Nephron progenitor cell (in vitro differentiated cells): Measurements from ENCODE around the gene RNASEH2B.

Experiments used
- DNase-seq: peaks from one replicate; pipeline ENCODE4 v3.0.0; 2021
- H3K27ac Mint-ChIP-seq: 2 replicates; pipeline ENCODE4 v1.8.0; 2021; ENCODE audit warnings: mild to moderate bottlenecking, moderate library complexity, mixed read lengths
- H3K27me3 Mint-ChIP-seq: 2 replicates; pipeline ENCODE4 v1.8.0; 2021; ENCODE audit warnings: mild to moderate bottlenecking, low read depth, mixed read lengths; ENCODE audit not compliant: poor library complexity
- H3K36me3 Mint-ChIP-seq: 2 replicates; pipeline ENCODE4 v1.8.0; 2021; ENCODE audit warnings: low read depth, mixed read lengths
- H3K4me1 Mint-ChIP-seq: 2 replicates; pipeline ENCODE4 v1.8.0; 2021; ENCODE audit warnings: mixed read lengths
- H3K4me3 Mint-ChIP-seq: 2 replicates; pipeline ENCODE4 v1.8.0; 2021; ENCODE audit warnings: mild to moderate bottlenecking, moderate library complexity, mixed read lengths
- H3K9me3 Mint-ChIP-seq: 2 replicates; pipeline ENCODE4 v1.8.0; 2021; ENCODE audit warnings: mild to moderate bottlenecking, moderate library complexity, mixed read lengths
- TF ChIP-seq, protein P1 (sequence below): fragments of 200-600 bp; sonication (generic); IDR thresholded peaks from 2 replicates; pipeline ENCODE4 v1.5.0; 2021; ENCODE audit warnings: antibody characterized with exemption

RNASEH2B gene

DNA sequence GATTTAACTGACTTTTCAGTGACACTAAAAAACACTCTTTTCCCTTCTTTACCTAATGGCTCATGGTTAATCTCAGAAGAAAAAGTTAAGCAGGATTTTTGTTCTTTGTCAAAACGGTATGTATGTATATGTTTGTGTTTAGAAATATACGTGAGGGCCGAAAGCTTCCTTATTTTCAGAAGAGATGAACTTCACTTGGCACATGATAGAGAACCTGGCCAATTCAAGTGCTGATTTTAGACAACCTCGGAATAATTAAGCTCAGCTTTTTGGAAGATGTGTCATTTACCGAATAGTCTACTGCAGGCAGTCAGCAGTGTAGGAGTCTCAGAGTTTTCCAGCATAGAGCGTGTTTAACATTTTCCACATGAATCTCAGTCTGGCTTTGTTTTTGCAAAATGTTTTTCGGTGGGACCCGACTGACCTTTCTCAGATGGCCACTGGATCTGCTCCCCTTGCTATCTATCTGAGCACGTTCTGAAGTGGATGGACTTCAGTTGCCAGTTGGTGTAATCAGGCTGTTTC is 4.6 kb downstream of the RNASEH2B start:
- Mint-ChIP-seq H3K9me3 (peaks cover 6% of the 10 kb centered on the region), H3K4me1 (peaks cover 73% of the 10 kb centered on the region), H3K36me3 (no peaks in the 10 kb centered on the region), H3K4me3 (no peak overlapping the region), H3K27me3 (no peaks in the 10 kb centered on the region), H3K27ac (peak overlapping the region; percentile 76)
- DNase-seq = no peak
- TF ChIP-seq, protein P1, sequence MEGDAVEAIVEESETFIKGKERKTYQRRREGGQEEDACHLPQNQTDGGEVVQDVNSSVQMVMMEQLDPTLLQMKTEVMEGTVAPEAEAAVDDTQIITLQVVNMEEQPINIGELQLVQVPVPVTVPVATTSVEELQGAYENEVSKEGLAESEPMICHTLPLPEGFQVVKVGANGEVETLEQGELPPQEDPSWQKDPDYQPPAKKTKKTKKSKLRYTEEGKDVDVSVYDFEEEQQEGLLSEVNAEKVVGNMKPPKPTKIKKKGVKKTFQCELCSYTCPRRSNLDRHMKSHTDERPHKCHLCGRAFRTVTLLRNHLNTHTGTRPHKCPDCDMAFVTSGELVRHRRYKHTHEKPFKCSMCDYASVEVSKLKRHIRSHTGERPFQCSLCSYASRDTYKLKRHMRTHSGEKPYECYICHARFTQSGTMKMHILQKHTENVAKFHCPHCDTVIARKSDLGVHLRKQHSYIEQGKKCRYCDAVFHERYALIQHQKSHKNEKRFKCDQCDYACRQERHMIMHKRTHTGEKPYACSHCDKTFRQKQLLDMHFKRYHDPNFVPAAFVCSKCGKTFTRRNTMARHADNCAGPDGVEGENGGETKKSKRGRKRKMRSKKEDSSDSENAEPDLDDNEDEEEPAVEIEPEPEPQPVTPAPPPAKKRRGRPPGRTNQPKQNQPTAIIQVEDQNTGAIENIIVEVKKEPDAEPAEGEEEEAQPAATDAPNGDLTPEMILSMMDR = no peak

DNA sequence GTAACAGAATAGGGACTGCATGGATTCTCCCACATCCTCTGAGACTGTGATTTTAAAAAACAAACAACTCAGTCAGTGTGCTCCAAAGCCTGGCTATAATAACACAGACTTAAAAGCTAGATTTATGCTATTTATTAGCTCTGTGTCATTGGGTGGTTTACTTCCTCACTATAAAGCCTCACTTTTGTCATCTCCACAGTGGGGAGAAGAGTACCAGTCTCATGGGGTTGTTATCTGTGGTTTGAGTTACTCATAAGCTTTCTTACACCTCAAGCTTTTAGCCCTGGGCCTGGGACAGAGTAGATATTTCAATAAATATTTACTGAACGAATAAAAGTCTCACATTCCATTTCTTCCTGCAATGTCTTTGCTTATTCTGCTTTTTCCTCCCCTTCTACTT is 5.3 kb downstream of the RNASEH2B start:
- H3K9me3 Mint-ChIP-seq = peaks cover 10% of the 10 kb centered on the region
- peaks cover 4% of the 10 kb centered on the region for H3K36me3 Mint-ChIP-seq
- H3K4me1 Mint-ChIP-seq = peaks cover 73% of the 10 kb centered on the region
- H3K27ac Mint-ChIP-seq = peak overlapping the region; percentile 76
- no peak for DNase-seq
- no peaks in the 10 kb centered on the region for H3K27me3 Mint-ChIP-seq
- TF ChIP-seq, protein P1 = no peak
- H3K4me3 Mint-ChIP-seq = no peak overlapping the region

DNA sequence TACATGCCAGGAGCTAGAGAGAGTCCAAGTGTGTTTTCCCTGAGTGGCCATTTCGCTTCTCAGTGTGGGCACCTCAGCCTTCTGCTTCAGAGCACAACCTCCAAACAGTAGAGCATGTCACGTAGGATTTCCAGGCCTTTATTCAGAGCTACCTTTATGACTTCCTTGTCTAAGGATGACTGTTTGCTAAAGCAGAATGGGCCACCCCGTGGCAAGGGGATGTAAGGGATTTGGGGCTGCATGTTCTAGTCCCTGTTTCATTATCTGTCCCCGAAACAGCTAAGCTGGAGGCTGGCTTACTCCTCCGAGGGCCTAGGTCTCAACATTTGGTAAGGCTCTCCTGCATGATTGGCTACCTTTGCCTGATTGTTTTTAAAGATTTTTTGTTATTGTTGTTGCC is 6.0 kb downstream of the RNASEH2B start:
- Mint-ChIP-seq H3K36me3 (peaks cover 10% of the 10 kb centered on the region), H3K27me3 (no peaks in the 10 kb centered on the region), H3K9me3 (peaks cover 16% of the 10 kb centered on the region), H3K27ac (peak overlapping the region; percentile 60), H3K4me3 (no peak overlapping the region), H3K4me1 (peaks cover 69% of the 10 kb centered on the region)
- no peak for DNase-seq
- TF ChIP-seq, protein P1 = no peak

DNA sequence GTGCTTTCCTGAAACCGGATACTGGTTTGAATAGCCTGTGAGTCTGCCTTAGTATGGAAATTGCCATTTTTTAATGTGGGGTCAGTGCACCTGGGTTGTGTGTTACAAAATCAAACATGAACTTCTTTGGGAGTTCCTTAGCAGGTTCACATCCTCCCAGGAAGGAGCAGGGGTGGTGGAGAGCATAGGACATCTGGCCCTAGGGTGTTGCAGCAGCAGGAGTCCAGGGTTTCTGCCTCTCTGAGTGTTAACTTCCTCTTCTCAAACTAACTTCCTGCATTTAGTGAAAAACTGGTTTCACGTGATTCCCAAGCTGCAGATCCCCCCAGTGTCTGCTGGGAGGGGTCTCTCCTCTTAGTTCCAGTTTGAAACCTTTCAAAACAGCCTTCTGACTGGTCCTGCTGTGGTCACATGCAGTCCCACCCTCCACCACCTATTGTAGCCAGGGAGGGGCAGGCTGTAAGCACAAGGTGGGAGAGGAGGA is 7.2 kb downstream of the RNASEH2B start:
- no peak overlapping the region for H3K27ac Mint-ChIP-seq
- TF ChIP-seq, protein P1 = no peak

DNA sequence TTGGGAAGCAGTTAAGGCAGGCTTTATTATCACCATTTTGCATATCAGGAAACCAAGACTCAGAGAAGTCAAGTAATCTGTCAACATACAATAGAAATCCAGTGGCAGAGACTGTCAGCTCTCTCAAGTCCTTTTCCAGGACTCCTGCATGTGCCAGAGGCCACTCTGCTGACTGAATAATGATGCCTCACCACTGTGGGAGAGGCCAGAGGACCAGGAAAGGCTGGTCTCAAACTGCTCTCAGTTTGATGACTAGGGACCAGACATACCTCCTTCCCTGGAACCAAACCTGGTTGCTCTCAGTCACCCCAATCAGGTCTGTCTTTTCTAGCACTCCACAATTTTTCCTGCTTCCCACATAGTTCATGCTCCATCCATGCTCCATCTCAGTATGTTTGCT is 8.0 kb downstream of the RNASEH2B start:
- H3K9me3 Mint-ChIP-seq = peaks cover 35% of the 10 kb centered on the region
- TF ChIP-seq, protein P1 = no peak
- H3K4me1 Mint-ChIP-seq = peaks cover 49% of the 10 kb centered on the region

More for the DNA sequence above, 7.2 kb downstream of the RNASEH2B start:
- peaks cover 21% of the 10 kb centered on the region for H3K36me3 Mint-ChIP-seq
- H3K27me3 Mint-ChIP-seq = no peaks in the 10 kb centered on the region
- peaks cover 57% of the 10 kb centered on the region for H3K4me1 Mint-ChIP-seq
- no peak overlapping the region for H3K4me3 Mint-ChIP-seq
- peaks cover 27% of the 10 kb centered on the region for H3K9me3 Mint-ChIP-seq
- no peak for DNase-seq

DNA sequence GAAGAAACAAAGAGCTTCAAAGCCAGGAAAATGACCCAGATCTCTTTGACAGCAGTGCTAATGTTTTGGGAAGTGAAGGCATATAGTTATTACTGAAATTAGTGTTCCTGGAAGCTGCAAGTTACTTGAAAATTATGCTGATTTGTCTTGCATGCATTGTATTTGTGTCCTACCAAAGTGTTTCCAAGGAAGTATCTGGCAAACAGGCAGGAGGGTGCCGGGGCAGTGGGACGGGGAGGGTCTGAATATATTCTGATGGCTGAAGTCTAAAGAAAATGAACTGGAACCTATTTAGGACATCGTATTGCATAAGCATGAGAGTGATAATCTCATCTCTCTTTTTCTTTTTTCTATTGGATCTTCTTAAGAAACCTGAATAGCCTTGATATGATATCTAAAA is 9.0 kb downstream of the RNASEH2B start:
- Mint-ChIP-seq H3K27ac (no peak overlapping the region), H3K27me3 (peaks cover 1% of the 10 kb centered on the region), H3K4me3 (no peak overlapping the region), H3K36me3 (peaks cover 39% of the 10 kb centered on the region), H3K4me1 (peaks cover 41% of the 10 kb centered on the region), H3K9me3 (peaks cover 45% of the 10 kb centered on the region)
- TF ChIP-seq, protein P1 = no peak
- no peak for DNase-seq

More for the DNA sequence above, 8.0 kb downstream of the RNASEH2B start:
- H3K27ac Mint-ChIP-seq = no peak overlapping the region
- no peaks in the 10 kb centered on the region for H3K27me3 Mint-ChIP-seq
- H3K36me3 Mint-ChIP-seq = peaks cover 29% of the 10 kb centered on the region
- H3K4me3 Mint-ChIP-seq = no peak overlapping the region
- DNase-seq = no peak
